GM12878 (cell line): ENCODE data around the gene PRODH. TPM values are rescaled to one million over a fixed set of nuclear protein-coding genes. Genes with fewer than 3 reads are reported as not detected.
"Not testable (repeated sequence)": the region's sequence is repeated elsewhere in the genome, so short reads cannot be mapped to it uniquely, and the experiment has no call there.

Experiments used
- ATAC-seq: fragments of 200-7000 bp; cut with Tn5 transposase; 3 replicates; pipeline ENCODE4 v1.9.1; 2020; ENCODE audit warnings: mild to moderate bottlenecking, moderate library complexity
- BruUV-seq: library from RNA; stranded (reverse); fragments of 400-500 nt; replicated peaks from 2 replicates; lab custom pipeline; 2021; lab: Mats Ljungman, UMichigan
- CTCF ChIA-PET: fragments of 300-600 bp; sonication (Branson Sonifier 250); formaldehyde crosslinking; extraction: SDS; loops from one replicate; lab custom pipeline; 2021; ENCODE audit warnings: inconsistent platforms; lab: Yijun Ruan, JAX
- POLR2A ChIA-PET: fragments of 350-600 bp; formaldehyde crosslinking; extraction: SDS; loops from one replicate; lab custom pipeline; 2021; ENCODE audit warnings: inconsistent platforms; lab: Charles Lee
- RAD21 ChIA-PET: fragments of 300-600 bp; sonication (Branson Sonifier 250); formaldehyde crosslinking; loops from one replicate; lab custom pipeline; 2023; ENCODE audit warnings: antibody characterized with exemption; ENCODE audit not compliant: unreplicated experiment; lab: Charles Lee
- SMC1A ChIA-PET: fragments of 300-600 bp; sonication (Branson Sonifier 250); formaldehyde crosslinking; loops from one replicate; lab custom pipeline; 2023; ENCODE audit not compliant: unreplicated experiment, uncharacterized antibody; lab: Charles Lee
- DNase-seq: peaks from one replicate; pipeline ENCODE4 v3.0.0-alpha.2; 2011; ENCODE audit warnings: low read depth, low spot score
- FAIRE-seq: peaks from 3 replicates; lab custom pipeline; 2011; peaks lifted over from hg19 to GRCh38; lab: Jason Lieb, UNC
- H2AFZ ChIP-seq: 2 replicates; pipeline ENCODE4 v1.6.0; 2011; ENCODE audit warnings: low read depth, low read length, control low read depth; ENCODE audit not compliant: control insufficient read depth
- H3K27ac ChIP-seq: 2 replicates; pipeline ENCODE4 v1.5.1; 2011; ENCODE audit warnings: control low read depth; ENCODE audit not compliant: control insufficient read depth, insufficient read depth
- H3K27me3 ChIP-seq, 2 experiments: replicated peaks in 1 of 2; 2 replicates each; pipeline versions ENCODE4 v1.6.0 to v1.6.1; 2011; ENCODE audit warnings: low read length in 1 of 2; ENCODE audit not compliant: control insufficient read depth in 2 of 2, insufficient read depth in 2 of 2
- H3K36me3 ChIP-seq, 2 experiments: 2 replicates each; pipeline ENCODE4 v1.5.1; 2011; ENCODE audit warnings: low read length in 1 of 2; ENCODE audit not compliant: control insufficient read depth in 2 of 2, insufficient read depth in 2 of 2
- H3K4me1 ChIP-seq: 2 replicates; pipeline ENCODE4 v1.6.1; 2011; ENCODE audit warnings: mild to moderate bottlenecking, low read length, moderate library complexity, mixed read lengths; ENCODE audit not compliant: control insufficient read depth, insufficient read depth
- H3K4me2 ChIP-seq: 2 replicates; pipeline ENCODE4 v1.6.0; 2011; ENCODE audit warnings: control low read depth; ENCODE audit not compliant: control insufficient read depth, insufficient read depth
- H3K4me3 ChIP-seq: fragments of 200-600 bp; sonication (generic); 2 replicates; pipeline ENCODE4 v1.5.1; 2016
- H3K79me2 ChIP-seq: 2 replicates; pipeline ENCODE4 v1.6.0; 2011; ENCODE audit warnings: low read length; ENCODE audit not compliant: control insufficient read depth, insufficient read depth
- H3K9ac ChIP-seq: 2 replicates; pipeline ENCODE4 v1.8.0; 2011; ENCODE audit warnings: low read length, control low read depth, mixed read lengths; ENCODE audit not compliant: control insufficient read depth, insufficient read depth
- H3K9me3 ChIP-seq: replicated peaks from 3 replicates; pipeline ENCODE4 v1.5.1; 2011; ENCODE audit warnings: mild to moderate bottlenecking, low read length; ENCODE audit not compliant: control insufficient read depth, insufficient read depth
- H4K20me1 ChIP-seq: 2 replicates; pipeline ENCODE4 v1.6.0; 2011; ENCODE audit not compliant: control insufficient read depth, insufficient read depth
- BRCA1 ChIP-seq: IDR thresholded peaks from 2 replicates; pipeline ENCODE4 v1.6.1; 2011; ENCODE audit warnings: low read depth, low read length, improper control_type of control experiment
- CBX3 ChIP-seq: fragments of 200-600 bp; sonication (generic); IDR thresholded peaks from 2 replicates; pipeline ENCODE4 v1.6.1; 2016; ENCODE audit warnings: low read depth, borderline replicate concordance
- CHD1 ChIP-seq: IDR thresholded peaks from 2 replicates; pipeline ENCODE4 v1.6.1; 2012; ENCODE audit warnings: low read depth, low read length, improper control_type of control experiment
- CREB1 ChIP-seq: IDR thresholded peaks from 2 replicates; pipeline ENCODE4 v1.6.1; 2012; ENCODE audit warnings: low read depth, mild to moderate bottlenecking, inconsistent platforms
- ESRRA ChIP-seq: IDR thresholded peaks from 2 replicates; pipeline ENCODE4 v1.6.1; 2012; ENCODE audit warnings: mild to moderate bottlenecking, low read length, improper control_type of control experiment
- HCFC1 ChIP-seq: fragments of 150-350 bp; IDR thresholded peaks from 2 replicates; pipeline ENCODE4 v1.6.1; 2014; ENCODE audit warnings: low read length
- MAX ChIP-seq: IDR thresholded peaks from 2 replicates; pipeline ENCODE4 v1.6.1; 2012; ENCODE audit warnings: low read depth, low read length, improper control_type of control experiment
- NFIC ChIP-seq: IDR thresholded peaks from 2 replicates; pipeline ENCODE4 v1.6.1; 2012; ENCODE audit warnings: low read depth, mild to moderate bottlenecking, inconsistent platforms, low read length, moderate library complexity
- POLR2AphosphoS5 ChIP-seq: IDR thresholded peaks from 2 replicates; pipeline ENCODE4 v1.6.1; 2011; ENCODE audit warnings: mild to moderate bottlenecking, low read length, inconsistent platforms
- RFX5 ChIP-seq: IDR thresholded peaks from 2 replicates; pipeline ENCODE4 v1.6.1; 2011; ENCODE audit warnings: low read depth, low read length, improper control_type of control experiment
- USF2 ChIP-seq: IDR thresholded peaks from 2 replicates; pipeline ENCODE4 v1.6.1; 2011; ENCODE audit warnings: low read depth, low read length, improper control_type of control experiment, borderline replicate concordance
- WGBS: methylation state at CpG from one replicate; pipeline ENCODE4 v1.1.6; 2016; ENCODE audit warnings: low lambda C conversion rate; ENCODE audit not compliant: insufficient replicate concordance, insufficient coverage; ENCODE audit errors: missing lambda C conversion rate; 5-methylcytosine and 5-hydroxymethylcytosine counted together
- in situ Hi-C: fragments of 300-500 bp; cut with MboI; formaldehyde crosslinking; loops from 9 replicates; pipeline ENCODE4 v1.14.3; 2018; ENCODE audit warnings: mixed read lengths
- intact Hi-C: fragments of 100-400 bp; cut with micrococcal nuclease; formaldehyde crosslinking; loops from one replicate; pipeline ENCODE4 v1.14.2; 2022; ENCODE audit not compliant: unreplicated experiment
- polyA plus RNA-seq, 11 experiments: library from polyadenylated mRNA; depleted of rRNA in 4 of 11; unstranded in 6 of 11; stranded (reverse) in 5 of 11; fragments of >200 nt; fragmentation: Nextera tagmentation in 4 of 11; fragmentation: Illumina TruSeq in 1 of 11; extraction: Ambion mirVana in 4 of 11; extraction: Trizol in 1 of 11; gene quantifications; 1 replicate in 1 of 11; 2 replicates in 10 of 11; pipeline versions ENCODE4 v1.2.1 to v1.2.3, GENCODE V29; 2011 to 2016; ENCODE audit warnings: inconsistent platforms in 2 of 11, missing spikeins in 2 of 11, low read depth in 1 of 11
- total RNA-seq, 4 experiments: library from RNA; depleted of rRNA in 3 of 4; stranded (reverse); fragments of >200 nt in 3 of 4; fragmentation: Illumina TruSeq in 1 of 4; extraction: Trizol in 1 of 4; gene quantifications; 2 replicates each; pipeline versions ENCODE4 v1.2.1 to v1.2.3, GENCODE V29; 2013 to 2021

The PRODH gene
- total and polyA plus RNA-seq, 10 of the 15 experiments (the other 5 are each of a cell fraction or from before 2014, with no cell fraction given), result 0.03 to 0.10 (median 0.07) TPM; not detected in 6

- H3K4me1 ChIP-seq, H3K4me3 ChIP-seq, H3K27me3 ChIP-seq, in situ Hi-C loops, H3K4me2 ChIP-seq, BruUV-seq, H3K9me3 ChIP-seq, H4K20me1 ChIP-seq, DNase-seq, ATAC-seq, FAIRE-seq, H3K9ac ChIP-seq, CTCF ChIA-PET, H3K79me2 ChIP-seq, SMC1A ChIA-PET, H3K36me3 ChIP-seq, RAD21 ChIA-PET, POLR2A ChIA-PET, intact Hi-C loops, H3K27ac ChIP-seq, H2AFZ ChIP-seq: not testable (repeated sequence)
- WGBS, result no CpG with 5 or more reads among the region's 2 CpGs
These were observed 24.6 kb downstream of the PRODH start for GRCh38 chr22:18911535-18911934.

GRCh38 chr22:18909556-18909955, 26.5 kb downstream of the PRODH start:
- H3K36me3 ChIP-seq, result no peaks in the 10 kb centered on the region
- POLR2A ChIA-PET, result no interaction called here
- no peak overlapping the region for H3K4me2 ChIP-seq
- intact Hi-C loops (no loop called here), in situ Hi-C loops (no loop called here)
- no peaks in the 10 kb centered on the region for H3K27me3 ChIP-seq
- TF ChIP-seq NFIC, result no peak
- no peak for TF ChIP-seq POLR2AphosphoS5
- no peak for TF ChIP-seq HCFC1
- no peak for TF ChIP-seq RFX5
- no peak for TF ChIP-seq CBX3
- no peak for TF ChIP-seq ESRRA
- TF ChIP-seq CREB1, result no peak
- no peak for TF ChIP-seq USF2
- TF ChIP-seq MAX, result no peak
- no peak for TF ChIP-seq CHD1
- no peak for TF ChIP-seq BRCA1
- H3K9ac ChIP-seq, result no peak overlapping the region
- no TSS peak for BruUV-seq
- H3K79me2 ChIP-seq, result no peaks in the 10 kb centered on the region
- no peak overlapping the region for H3K27ac ChIP-seq
- ATAC-seq, result no peak
- no peak overlapping the region for H2AFZ ChIP-seq
- no peak overlapping the region for H3K4me3 ChIP-seq
- CTCF ChIA-PET, result interaction anchor here (0.7 to 1.6 kb wide), 2 partner anchors 11 to 19 kb away, joined by 3 read pairs; no protein-coding TSS in a partner anchor
- DNase-seq, result no peak
- no peaks in the 10 kb centered on the region for H4K20me1 ChIP-seq
- RAD21 ChIA-PET, result no interaction called here
- no peaks in the 10 kb centered on the region for H3K4me1 ChIP-seq
- WGBS, result no CpG with 5 or more reads among the region's 5 CpGs
- SMC1A ChIA-PET, result no interaction called here
- H3K9me3 ChIP-seq, result no peaks in the 10 kb centered on the region
- FAIRE-seq, result no peak
